Fibroblast of mammary gland (primary cell): Measurements from ENCODE around the gene SLC25A25.
"Not testable (repeated sequence)": the region's sequence is repeated elsewhere in the genome, so short reads cannot be mapped to it uniquely, and the experiment has no call there.

Experiments
- DNase-seq: peaks from one replicate; pipeline ENCODE4 v3.0.0-alpha.2; 2010; ENCODE audit warnings: low read depth
- H3K4me3 ChIP-seq: 2 replicates; pipeline ENCODE4 v1.5.1; 2011; ENCODE audit warnings: low read depth, mild to moderate bottlenecking, low read length, moderate library complexity; ENCODE audit not compliant: control insufficient read depth
- CTCF ChIP-seq: conservative IDR thresholded peaks from 2 replicates; pipeline ENCODE4 v1.5.1; 2011; ENCODE audit warnings: low read depth, low read length, inconsistent platforms; ENCODE audit not compliant: control insufficient read depth, insufficient read depth

SLC25A25 gene

GRCh38 chr9:128106181-128106939 is 38.3 kb downstream of the SLC25A25 start:
- TF ChIP-seq CTCF, result no peak
- DNase-seq, result no peak
- no peak overlapping the region for H3K4me3 ChIP-seq

DNA sequence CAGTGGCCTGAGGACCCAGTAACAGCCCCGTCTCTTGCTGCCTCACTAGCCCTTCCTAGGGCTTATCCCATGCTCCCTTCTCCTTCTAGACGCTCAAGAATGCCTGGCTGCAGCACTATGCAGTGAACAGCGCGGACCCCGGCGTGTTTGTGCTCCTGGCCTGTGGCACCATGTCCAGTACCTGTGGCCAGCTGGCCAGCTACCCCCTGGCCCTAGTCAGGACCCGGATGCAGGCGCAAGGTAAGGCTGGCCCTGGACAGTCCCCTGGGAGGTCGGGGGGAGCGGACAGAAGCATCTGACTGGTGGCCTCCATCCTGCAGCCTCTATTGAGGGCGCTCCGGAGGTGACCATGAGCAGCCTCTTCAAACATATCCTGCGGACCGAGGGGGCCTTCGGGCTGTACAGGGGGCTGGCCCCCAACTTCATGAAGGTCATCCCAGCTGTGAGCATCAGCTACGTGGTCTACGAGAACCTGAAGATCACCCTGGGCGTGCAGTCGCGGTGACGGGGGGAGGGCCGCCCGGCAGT is 39.0 kb downstream of the SLC25A25 start:
- no peak for DNase-seq
- TF ChIP-seq CTCF, result no peak
- H3K4me3 ChIP-seq, result no peak overlapping the region

DNA sequence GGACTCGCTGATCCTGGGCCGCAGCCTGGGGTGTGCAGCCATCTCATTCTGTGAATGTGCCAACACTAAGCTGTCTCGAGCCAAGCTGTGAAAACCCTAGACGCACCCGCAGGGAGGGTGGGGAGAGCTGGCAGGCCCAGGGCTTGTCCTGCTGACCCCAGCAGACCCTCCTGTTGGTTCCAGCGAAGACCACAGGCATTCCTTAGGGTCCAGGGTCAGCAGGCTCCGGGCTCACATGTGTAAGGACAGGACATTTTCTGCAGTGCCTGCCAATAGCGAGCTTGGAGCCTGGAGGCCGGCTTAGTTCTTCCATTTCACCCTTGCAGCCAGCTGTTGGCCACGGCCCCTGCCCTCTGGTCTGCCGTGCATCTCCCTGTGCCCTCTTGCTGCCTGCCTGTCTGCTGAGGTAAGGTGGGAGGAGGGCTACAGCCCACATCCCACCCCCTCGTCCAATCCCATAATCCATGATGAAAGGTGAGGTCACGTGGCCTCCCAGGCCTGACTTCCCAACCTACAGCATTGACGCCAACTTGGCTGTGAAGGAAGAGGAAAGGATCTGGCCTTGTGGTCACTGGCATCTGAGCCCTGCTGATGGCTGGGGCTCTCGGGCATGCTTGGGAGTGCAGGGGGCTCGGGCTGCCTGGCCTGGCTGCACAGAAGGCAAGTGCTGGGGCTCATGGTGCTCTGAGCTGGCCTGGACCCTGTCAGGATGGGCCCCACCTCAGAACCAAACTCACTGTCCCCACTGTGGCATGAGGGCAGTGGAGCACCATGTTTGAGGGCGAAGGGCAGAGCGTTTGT is 39.6 kb downstream of the SLC25A25 start:
- no peak for TF ChIP-seq CTCF
- no peak for DNase-seq
- H3K4me3 ChIP-seq, result no peak overlapping the region

DNA sequence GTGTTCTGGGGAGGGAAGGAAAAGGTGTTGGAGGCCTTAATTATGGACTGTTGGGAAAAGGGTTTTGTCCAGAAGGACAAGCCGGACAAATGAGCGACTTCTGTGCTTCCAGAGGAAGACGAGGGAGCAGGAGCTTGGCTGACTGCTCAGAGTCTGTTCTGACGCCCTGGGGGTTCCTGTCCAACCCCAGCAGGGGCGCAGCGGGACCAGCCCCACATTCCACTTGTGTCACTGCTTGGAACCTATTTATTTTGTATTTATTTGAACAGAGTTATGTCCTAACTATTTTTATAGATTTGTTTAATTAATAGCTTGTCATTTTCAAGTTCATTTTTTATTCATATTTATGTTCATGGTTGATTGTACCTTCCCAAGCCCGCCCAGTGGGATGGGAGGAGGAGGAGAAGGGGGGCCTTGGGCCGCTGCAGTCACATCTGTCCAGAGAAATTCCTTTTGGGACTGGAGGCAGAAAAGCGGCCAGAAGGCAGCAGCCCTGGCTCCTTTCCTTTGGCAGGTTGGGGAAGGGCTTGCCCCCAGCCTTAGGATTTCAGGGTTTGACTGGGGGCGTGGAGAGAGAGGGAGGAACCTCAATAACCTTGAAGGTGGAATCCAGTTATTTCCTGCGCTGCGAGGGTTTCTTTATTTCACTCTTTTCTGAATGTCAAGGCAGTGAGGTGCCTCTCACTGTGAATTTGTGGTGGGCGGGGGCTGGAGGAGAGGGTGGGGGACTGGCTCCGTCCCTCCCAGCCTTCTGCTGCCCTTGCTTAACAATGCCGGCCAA is 40.4 kb downstream of the SLC25A25 start:
- TF ChIP-seq CTCF, result no peak
- DNase-seq, result no peak
- H3K4me3 ChIP-seq, result no peak overlapping the region

DNA sequence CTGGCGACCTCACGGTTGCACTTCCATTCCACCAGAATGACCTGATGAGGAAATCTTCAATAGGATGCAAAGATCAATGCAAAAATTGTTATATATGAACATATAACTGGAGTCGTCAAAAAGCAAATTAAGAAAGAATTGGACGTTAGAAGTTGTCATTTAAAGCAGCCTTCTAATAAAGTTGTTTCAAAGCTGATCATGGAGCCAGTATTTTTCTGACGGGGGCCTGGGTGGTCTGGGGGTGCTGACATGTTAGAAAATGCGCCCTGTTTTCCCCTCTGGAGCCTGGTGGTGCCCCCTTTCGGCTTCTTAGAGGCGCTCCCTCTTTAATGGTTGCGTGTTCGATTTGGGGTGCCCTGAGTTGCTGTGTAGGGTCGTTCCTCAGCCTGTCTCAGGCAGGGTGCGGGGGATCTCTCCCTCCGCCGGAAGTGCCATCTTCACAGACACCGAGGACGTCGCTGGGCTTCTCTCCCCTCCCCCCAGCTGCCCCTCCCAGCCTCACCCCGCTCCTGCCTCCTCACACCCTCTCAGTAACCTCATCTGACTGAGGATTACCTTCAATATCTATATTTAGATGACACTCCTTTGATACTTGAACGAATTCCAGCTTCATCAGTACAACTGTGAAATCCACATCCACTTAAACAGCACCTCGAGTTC is 41.1 kb downstream of the SLC25A25 start:
- H3K4me3 ChIP-seq, result no peak overlapping the region
- no peak for DNase-seq
- TF ChIP-seq CTCF, result no peak

DNA sequence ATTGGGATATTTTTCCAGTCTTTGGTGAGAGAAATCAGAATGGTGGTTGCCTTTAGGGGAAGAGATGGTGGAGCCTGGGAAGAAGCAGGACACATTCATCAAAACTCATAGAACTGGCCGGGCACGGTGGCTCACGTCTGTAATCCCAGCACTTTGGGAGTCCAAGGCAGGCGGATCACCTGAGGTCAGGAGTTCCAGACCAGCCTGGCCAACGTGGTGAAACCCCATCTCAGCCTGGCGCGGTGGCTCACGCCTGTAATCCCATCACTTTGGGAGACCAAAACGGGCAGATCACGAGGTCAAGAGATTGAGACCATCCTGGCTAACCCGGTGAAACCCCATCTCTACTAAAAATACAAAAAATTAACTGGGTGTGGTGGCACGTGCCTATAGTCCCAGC is 43.7 kb downstream of the SLC25A25 start:
- not testable (repeated sequence) for H3K4me3 ChIP-seq, DNase-seq
